ENCODE measurements around the gene BAG5. TPM values are rescaled to one million over a fixed set of nuclear protein-coding genes. Genes with fewer than 3 reads are reported as not detected.

Gene BAG5
- polyA plus RNA-seq, 1 experiment: 12.5 TPM

DNA sequence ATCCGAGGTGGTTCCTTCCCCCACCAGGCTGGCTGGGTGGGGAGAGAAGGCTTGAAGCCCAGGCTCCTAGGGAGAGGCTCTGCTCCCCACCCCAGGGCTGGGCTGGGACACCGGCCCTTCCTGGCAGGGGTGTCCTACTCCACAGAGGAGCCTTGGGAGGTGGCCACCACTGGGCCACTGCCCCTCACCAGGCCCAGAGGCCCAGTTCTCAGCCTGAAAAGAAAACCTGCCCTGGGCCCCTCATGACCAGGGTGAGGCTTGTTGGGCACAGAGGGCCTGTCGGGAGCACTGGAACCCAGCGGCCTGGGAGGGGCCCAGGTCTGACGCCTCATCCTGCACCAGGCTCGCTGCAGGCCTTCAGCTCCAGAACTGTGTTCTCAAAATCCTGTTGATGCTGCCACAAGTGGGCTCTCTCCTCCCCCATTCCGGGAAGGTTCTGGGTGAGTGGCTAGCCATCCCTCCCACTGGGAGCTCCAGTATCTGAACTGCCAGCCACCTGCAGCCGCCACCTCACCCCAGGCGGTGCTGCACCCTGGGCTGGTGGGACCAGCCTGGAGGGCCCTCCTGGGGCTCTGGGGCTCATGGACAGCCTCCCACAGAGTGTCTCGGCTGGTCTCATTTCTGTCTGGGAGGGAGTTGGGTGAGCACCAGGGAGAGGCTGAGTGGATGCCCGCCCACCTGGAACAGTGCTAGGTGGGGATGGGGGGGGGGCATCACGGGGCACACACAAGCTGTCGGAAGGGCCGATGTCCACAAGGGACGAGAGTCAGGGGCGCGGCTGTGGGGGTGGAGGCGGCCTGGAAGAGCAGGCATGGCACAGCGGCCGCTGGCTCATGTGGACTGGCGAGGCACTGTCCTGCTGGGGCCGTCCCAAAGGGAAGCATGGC is 11.8 kb downstream of the BAG5 start:
- POLR2A ChIA-PET: no interaction called here
- Histone ChIP-seq H3K9me3 (ENCODE audit: control insufficient read depth, insufficient read depth, low read length) (no peaks in the 10 kb centered on the region; the same call in 1 of the 2 replicates), H3K4me3 (ENCODE audit: low read depth, low read length) (no peak overlapping the region), H3K27ac (ENCODE audit: low read depth, low read length) (no peak overlapping the region), H3K27me3 (ENCODE audit: control insufficient read depth, insufficient read depth, low read length) (no peaks in the 10 kb centered on the region)
- CTCF ChIA-PET: interaction anchor here (0.6 to 4.4 kb wide), 4 partner anchors 23 to 32 kb away, joined by 3 to 24 read pairs (median 4); no protein-coding TSS in a partner anchor
- no peak for DNase-seq (ENCODE audit: low read depth, low spot score)
- TF ChIP-seq, protein P1, sequence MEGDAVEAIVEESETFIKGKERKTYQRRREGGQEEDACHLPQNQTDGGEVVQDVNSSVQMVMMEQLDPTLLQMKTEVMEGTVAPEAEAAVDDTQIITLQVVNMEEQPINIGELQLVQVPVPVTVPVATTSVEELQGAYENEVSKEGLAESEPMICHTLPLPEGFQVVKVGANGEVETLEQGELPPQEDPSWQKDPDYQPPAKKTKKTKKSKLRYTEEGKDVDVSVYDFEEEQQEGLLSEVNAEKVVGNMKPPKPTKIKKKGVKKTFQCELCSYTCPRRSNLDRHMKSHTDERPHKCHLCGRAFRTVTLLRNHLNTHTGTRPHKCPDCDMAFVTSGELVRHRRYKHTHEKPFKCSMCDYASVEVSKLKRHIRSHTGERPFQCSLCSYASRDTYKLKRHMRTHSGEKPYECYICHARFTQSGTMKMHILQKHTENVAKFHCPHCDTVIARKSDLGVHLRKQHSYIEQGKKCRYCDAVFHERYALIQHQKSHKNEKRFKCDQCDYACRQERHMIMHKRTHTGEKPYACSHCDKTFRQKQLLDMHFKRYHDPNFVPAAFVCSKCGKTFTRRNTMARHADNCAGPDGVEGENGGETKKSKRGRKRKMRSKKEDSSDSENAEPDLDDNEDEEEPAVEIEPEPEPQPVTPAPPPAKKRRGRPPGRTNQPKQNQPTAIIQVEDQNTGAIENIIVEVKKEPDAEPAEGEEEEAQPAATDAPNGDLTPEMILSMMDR (IDR thresholded peaks at IDR 0.05; ENCODE audit: low read depth, low read length): no peak

DNA sequence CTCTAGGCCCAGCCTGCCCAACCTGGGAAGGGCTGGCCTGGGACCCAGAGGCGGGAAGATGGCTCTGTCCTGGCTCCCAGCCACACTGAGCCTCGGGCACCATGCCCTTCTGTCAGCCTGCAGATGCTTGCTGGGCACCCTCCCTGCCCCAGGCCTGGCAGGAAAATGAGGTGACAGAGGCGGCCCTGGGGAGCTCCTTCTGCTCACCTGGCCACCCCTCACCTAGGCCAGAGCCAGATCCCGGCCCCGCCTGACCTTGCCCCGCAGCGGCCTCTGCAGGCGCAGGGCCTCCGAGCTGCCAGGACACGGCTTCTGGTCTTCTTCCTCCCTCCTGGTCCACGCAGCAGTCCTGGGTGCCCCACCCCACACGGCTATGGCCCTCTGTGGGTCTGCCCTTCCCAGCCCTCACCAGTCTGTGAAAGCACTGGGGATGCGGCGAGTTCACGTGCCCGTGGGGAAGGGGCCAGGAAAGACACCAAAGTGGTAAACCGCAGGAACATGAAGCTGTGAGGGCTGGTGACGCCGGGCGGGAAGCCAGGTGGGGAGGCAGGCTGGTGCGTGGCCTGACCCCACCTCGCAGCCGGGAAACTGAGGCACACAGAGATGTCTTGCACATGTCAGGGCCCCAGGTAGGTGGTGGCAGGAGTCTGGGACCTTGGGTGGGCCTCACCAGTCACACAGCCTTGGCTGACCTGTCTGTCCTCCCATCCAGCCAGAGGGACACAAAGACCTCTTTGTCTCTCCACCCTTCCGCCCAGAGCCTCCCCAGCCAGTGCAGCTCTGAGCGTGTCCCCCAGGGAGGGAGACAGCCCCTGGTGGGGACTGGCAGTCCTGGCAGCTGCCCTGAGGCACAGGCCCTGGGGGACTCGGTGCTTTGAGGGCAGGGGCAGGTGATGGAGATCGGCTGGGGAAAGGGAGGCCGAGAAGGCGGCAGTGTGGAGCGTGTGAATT is 12.8 kb downstream of the BAG5 start:
- no peak for DNase-seq (ENCODE audit: low read depth, low spot score)
- POLR2A ChIA-PET: no interaction called here
- H3K9me3 ChIP-seq (ENCODE audit: control insufficient read depth, insufficient read depth, low read length): no peaks in the 10 kb centered on the region; the same call in 1 of the 2 replicates
- no peak overlapping the region for H3K4me3 ChIP-seq (ENCODE audit: low read depth, low read length)
- TF ChIP-seq, protein P1 (IDR thresholded peaks at IDR 0.05; ENCODE audit: low read depth, low read length): no peak
- CTCF ChIA-PET: interaction anchor here (0.6 to 3.4 kb wide), 5 partner anchors 8 to 31 kb away, joined by 3 to 22 read pairs (median 3); no protein-coding TSS in a partner anchor
- no peaks in the 10 kb centered on the region for H3K27me3 ChIP-seq (ENCODE audit: control insufficient read depth, insufficient read depth, low read length)
- no peak overlapping the region for H3K27ac ChIP-seq (ENCODE audit: low read depth, low read length)

DNA sequence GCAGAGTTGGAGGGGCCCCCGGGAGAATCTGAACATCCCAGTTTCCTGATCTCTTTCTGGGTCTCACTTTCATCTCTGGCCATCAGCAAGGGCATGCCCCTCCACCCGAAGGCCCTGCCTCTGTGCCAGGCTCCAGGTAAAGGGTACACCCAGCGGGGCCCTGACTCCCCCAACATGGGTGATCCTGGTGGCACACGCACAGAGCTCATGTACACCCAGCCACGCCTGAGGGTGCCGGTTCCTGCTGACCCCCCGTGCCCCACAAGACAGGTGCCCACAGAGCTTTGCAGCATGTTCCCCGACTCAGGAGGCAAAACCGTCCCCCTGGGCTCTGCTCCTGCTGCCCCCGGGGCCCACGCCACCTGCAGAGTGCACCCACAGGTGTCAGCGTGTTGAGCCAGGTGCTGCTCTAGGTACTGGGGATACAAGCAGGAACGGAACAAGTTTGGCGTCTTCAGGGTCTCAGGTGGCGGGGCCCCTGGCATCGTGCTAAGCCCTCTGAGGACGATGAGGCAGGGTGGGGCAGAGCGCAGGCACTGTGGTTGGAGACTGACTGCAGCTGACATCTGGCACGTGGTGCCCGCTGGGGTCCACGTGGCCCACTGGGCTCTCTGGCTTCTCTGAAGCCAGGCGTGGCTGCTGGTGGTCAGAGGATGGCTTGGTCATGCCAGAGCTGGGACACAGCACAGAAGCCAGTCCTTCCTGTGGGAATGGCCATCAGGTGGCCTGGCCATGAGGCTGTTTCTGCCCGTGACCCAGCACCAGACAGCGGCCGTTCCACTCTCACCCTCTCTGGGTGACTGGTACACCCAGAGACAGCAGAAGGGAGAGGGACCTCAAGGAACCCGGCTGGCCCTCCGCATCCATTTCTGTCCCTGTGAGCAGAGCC is 13.8 kb downstream of the BAG5 start:
- no peak for DNase-seq (ENCODE audit: low read depth, low spot score)
- H3K9me3 ChIP-seq (ENCODE audit: control insufficient read depth, insufficient read depth, low read length): no peaks in the 10 kb centered on the region; the same call in 1 of the 2 replicates
- CTCF ChIA-PET: interaction anchor here (2.2 to 3.4 kb wide), 2 partner anchors 9 to 30 kb away, joined by 21 to 22 read pairs; no protein-coding TSS in a partner anchor
- H3K27ac ChIP-seq (ENCODE audit: low read depth, low read length): no peak overlapping the region
- no peak overlapping the region for H3K4me3 ChIP-seq (ENCODE audit: low read depth, low read length)
- TF ChIP-seq, protein P1 (IDR thresholded peaks at IDR 0.05; ENCODE audit: low read depth, low read length): no peak
- no peaks in the 10 kb centered on the region for H3K27me3 ChIP-seq (ENCODE audit: control insufficient read depth, insufficient read depth, low read length)
- POLR2A ChIA-PET: no interaction called here

DNA sequence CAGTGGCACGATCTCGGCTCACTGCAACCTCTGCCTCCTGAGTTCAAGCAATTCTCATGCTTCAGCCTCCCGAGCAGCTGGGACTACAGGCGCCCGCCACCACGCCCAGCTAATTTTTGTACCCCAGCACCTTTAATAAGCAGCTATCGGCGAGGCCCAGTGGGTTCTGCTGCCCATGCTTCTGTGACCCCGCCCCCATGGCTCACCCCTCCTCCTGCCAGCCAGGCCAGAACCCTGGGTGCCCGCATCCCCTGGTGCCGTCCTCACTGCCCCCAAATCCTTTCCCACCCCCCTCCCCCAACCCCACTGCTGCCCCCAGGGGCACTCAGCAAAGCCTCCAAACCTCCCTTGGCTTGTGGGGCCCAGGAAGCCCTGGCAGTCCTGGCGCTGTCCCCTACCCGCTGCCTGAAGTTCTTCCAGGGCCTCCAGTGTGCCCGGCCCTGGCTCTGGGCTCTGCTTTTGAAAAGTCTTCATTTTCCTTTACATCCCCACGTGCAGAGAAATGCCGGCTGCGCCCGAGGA is 14.5 kb downstream of the BAG5 start:
- H3K4me3 ChIP-seq (ENCODE audit: low read depth, low read length): no peak overlapping the region
- POLR2A ChIA-PET: interaction anchor here (1.4 to 1.6 kb wide), 2 partner anchors 27 to 29 kb away, joined by 5 read pairs; no protein-coding TSS in a partner anchor
- H3K27me3 ChIP-seq (ENCODE audit: control insufficient read depth, insufficient read depth, low read length): no peaks in the 10 kb centered on the region
- no peak overlapping the region for H3K27ac ChIP-seq (ENCODE audit: low read depth, low read length)
- H3K9me3 ChIP-seq (ENCODE audit: control insufficient read depth, insufficient read depth, low read length): no peaks in the 10 kb centered on the region; the same call in 1 of the 2 replicates
- no peak for DNase-seq (ENCODE audit: low read depth, low spot score)
- TF ChIP-seq, protein P1 (IDR thresholded peaks at IDR 0.05; ENCODE audit: low read depth, low read length): no peak
- CTCF ChIA-PET: interaction anchor here (0.9 to 3.4 kb wide), 5 partner anchors 10 to 49 kb away, joined by 3 to 22 read pairs (median 15); no protein-coding TSS in a partner anchor

Data from AG04450 (cell line).